Skin of body (tissue), 2 donors: Measurements from ENCODE around the gene DNAH9. TPM values are rescaled to one million over a fixed set of nuclear protein-coding genes. Genes with fewer than 3 reads are reported as not detected.

ENCODE experiments used
- DNase-seq: peaks from one replicate; lab custom pipeline; 2025; lab: John Stamatoyannopoulos, UW
- total RNA-seq: library from RNA; depleted of rRNA; stranded (reverse); fragments of >200 nt; gene quantifications from one replicate; pipeline ENCODE4 v1.2.3, GENCODE V29; 2014

Gene DNAH9
- total RNA-seq, 1 donor from 2014 or later = 2.7 TPM

GRCh38 chr17:11589716-11590115, 8.6 kb upstream of the DNAH9 start:
- no peak for DNase-seq

DNA sequence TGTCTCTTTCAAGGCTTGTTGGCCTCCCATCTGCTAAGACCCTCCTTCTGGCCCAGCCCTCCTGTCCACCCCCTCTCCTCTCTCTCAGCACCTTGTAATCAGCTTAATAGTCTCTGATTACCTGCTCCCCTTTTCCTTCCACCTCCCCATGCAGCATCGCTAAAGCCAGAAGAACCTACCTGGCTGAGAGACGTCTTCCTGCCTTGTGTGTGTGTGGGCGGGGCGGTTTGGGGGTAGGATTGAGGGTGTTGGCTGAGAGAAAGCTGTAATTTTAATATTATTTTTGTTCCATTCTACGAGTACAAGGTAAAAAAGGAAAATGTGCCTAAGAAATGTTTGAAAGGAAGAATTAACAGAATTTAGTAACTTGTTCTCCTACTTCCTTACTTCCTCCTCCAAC, 3.4 kb downstream of the DNAH9 start:
- DNase-seq = no peak

DNA sequence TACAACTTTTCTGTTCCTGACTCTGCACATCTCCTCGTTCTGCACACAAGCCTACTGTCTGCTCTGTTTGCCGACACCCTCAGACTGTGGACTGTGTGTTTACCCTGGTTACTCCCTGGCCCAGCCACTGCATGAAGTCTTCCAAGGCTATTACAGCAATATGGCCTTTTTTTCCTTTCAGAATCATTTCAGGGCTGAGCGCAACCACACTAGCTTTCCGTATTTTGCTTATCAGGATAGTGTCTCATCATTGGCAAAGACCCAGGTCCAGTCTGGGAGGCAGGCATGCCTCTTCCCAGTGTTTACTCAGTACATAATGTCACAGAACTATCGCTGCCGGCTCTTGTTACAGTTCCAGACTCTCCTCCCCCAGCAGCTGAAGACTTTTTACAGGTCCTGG, 10.1 kb downstream of the DNAH9 start:
- peak; percentile 64 for DNase-seq

- no peak for DNase-seq
Measured at GRCh38 chr17:11610999-11611566, 12.8 kb downstream of the DNAH9 start.

- no peak for DNase-seq
Measured at GRCh38 chr17:11612956-11613355, 14.7 kb downstream of the DNAH9 start.

GRCh38 chr17:11618861-11619566, 20.7 kb downstream of the DNAH9 start:
- no peak for DNase-seq

- DNase-seq = no peak
Measured at GRCh38 chr17:11622492-11622891, 24.2 kb downstream of the DNAH9 start.

- no peak for DNase-seq
Measured at GRCh38 chr17:11624976-11625375, 26.7 kb downstream of the DNAH9 start.

- DNase-seq = no peak
Measured at GRCh38 chr17:11625878-11626277, 27.6 kb downstream of the DNAH9 start.

GRCh38 chr17:11627301-11627940, 29.2 kb downstream of the DNAH9 start:
- DNase-seq = no peak

GRCh38 chr17:11628374-11628773, 30.1 kb downstream of the DNAH9 start:
- DNase-seq = no peak

DNA sequence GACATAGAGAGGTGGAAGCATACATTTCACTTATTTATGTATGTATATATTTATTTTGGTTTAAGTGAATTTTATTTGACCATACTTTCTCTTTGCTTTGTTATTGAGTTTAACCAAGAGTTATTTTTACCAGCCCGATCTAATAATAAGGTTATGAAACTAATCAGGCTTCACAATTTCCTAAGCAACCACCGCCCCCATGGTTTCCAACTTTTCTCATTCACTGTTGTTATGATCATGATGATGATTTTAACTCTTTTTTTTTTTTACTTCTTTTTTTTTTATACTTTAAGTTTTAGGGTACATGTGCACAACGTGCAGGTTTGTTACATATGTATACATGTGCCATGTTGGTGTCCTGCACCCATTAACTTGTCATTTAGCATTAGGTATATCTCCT, 30.6 kb downstream of the DNAH9 start:
- DNase-seq = no peak

DNA sequence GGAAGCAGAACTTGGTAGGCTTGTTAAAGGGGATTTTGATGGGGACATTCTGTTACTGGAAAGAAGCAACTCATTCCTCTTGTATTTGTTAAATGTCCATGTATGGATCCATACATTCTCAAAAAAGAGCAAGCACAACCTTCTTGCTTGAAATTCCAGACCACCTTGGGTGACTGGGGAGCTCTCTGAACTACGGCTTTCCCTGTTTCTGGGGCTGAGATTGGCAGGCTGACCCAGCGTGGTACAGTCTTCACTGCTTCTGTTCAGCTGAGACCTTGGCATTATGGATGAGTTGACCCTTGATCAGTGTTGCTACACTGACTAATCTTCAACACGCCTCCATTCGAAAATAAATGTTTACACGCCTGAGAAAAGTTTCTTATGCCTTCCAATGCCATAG, 38.5 kb downstream of the DNAH9 start:
- no peak for DNase-seq

DNA sequence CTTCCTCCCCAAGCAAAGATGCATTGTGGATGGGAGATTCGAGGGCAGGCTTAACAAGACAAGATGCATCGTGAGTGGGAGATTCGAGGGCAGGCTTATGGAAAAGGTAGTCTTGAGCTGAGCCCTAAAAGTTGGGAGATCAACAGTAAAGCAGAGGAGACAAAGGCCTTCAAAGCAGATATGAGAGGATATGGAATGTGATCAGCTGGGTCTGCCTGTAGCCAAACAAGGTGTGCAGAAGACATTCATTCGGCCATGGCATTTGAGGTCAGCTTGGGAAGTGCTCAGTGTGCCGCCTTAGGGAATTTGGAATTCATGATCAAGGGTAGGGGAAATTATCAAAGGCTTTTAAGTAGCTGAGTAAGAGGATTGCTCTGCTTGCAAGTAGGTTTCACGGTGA, 39.5 kb downstream of the DNAH9 start:
- no peak for DNase-seq

- DNase-seq = no peak
Measured at GRCh38 chr17:11638700-11639265, 40.5 kb downstream of the DNAH9 start.

- no peak for DNase-seq
Measured at GRCh38 chr17:11639736-11640462, 41.6 kb downstream of the DNAH9 start.

- no peak for DNase-seq
Measured at GRCh38 chr17:11640463-11640814, 42.2 kb downstream of the DNAH9 start.

DNA sequence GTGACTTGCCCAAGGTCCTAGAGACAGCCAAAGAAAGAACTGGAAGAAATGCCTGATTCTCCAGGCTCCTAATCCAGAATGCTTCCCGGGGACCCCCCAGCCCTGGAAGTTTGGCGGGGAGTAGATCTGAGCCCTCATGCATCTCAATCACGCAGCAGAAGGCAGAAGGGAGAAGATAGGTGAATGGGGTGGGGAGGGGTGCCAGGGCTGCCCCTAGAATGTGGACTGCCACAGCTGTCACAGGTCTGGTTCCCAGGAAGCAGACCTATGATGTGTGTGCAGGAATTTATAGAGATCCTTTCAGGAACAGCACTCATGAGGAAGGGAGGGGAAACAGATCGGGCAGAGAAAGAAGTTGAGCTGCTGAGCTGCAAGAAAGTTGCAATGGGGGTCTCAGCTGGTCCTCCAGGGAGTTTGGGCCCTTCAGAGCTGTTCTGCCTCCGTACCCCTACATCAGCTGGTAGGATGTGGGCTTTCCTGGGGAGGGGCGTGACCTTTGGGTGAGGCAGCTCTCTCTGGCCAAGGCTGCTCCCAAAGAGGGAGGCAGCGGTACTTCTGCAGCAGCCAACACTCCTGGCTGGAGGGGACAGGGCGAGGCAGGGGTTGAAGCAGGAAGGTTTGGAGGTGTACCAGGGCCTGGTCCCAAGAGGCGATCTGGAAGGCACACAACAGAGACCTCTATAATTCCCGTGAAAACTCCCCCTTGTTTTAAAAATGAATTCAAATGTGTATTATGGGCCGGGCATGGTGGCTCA, 43.4 kb downstream of the DNAH9 start:
- DNase-seq = no peak

DNA sequence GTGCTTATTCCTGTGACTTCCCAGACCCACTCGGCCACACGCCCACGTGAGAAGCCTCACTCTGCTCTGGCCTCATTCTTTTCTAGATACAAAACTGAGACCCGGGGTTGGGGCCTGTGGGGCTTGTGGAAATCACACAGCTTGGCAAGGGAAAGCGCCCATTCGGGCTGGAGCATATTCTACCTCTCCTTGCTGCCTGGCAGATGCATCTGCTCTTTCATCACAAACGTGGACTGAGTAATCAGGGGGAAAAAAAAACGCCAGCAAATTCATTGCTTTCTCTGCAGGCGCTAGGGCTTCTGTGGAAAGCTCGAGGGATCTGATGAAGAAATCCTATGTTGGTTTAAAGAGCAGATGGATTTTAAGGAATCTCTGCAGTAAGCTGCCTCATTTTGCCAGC, 44.4 kb downstream of the DNAH9 start:
- DNase-seq = no peak

GRCh38 chr17:11643851-11644250, 45.6 kb downstream of the DNAH9 start:
- no peak for DNase-seq
